Tibial nerve (tissue), 4 donors: ENCODE data around the gene SLC30A2.

Source experiments
- CTCF ChIP-seq, 5 experiments: fragments of 200-600 bp in 3 of 5; fragments of 450-650 bp in 2 of 5; sonication (generic) in 3 of 5; IDR thresholded peaks; one replicate each; pipeline ENCODE4 v1.5.1; 2016 to 2019; ENCODE audit warnings: antibody characterized with exemption in 5 of 5, mild to moderate bottlenecking in 3 of 5, moderate library complexity in 2 of 5
- EP300 ChIP-seq, 2 donors: sonication (generic); formaldehyde crosslinking; IDR thresholded peaks; one replicate each; pipeline ENCODE4 v1.6.1; 2017; ENCODE audit warnings: antibody characterized with exemption in 2 of 2, mild to moderate bottlenecking in 1 of 2
- POLR2A ChIP-seq, 2 donors: fragments of 450-650 bp; IDR thresholded peaks; one replicate each; pipeline ENCODE4 v1.6.1; 2017; ENCODE audit warnings: antibody characterized with exemption in 2 of 2, mild to moderate bottlenecking in 2 of 2, moderate library complexity in 2 of 2

GRCh38 chr1:26053718-26054560 lies 8.0 kb upstream of the SLC30A2 start:
- TF ChIP-seq CTCF (IDR thresholded peaks at IDR 0.05) (no peak), POLR2A (IDR thresholded peaks at IDR 0.05) (no peak), EP300 (IDR thresholded peaks at IDR 0.05) (no peak)
